ENCODE data around the gene TMPO. TPM values are rescaled to one million over a fixed set of nuclear protein-coding genes. Genes with fewer than 3 reads are reported as not detected.
A peak's percentile ranks its signal among the peaks of the same experiment; 100 is the strongest.

TMPO gene
- total RNA-seq, 1 experiment from 2014 or later, result 124 TPM

- 0 out of 2 replicates have a peak, but pooled peaks have one; percentile 59 for ATAC-seq
Observed at GRCh38 chr12:98572010-98572409, 56.6 kb downstream of the TMPO start.

DNA sequence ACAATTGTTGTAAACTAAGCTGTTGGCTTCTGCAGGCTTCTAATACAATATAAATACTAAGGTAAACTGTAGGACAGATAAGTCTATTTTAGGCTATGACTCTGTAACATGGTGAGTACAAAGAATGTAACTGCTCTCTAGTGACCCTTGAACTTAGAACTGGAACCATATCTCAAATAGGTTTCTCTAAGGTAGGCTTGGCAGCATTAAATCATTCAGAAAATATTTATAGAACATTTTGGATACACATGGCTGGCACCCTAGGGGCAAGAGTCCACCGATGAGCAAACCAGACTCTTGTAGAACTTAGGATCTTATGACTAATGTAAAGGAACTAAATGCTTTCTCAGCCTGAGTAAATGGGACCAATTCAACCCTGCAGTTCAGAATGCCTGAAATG, 58.7 kb downstream of the TMPO start:
- no peaks in the 10 kb centered on the region for H3K9me3 ChIP-seq (ENCODE audit: control insufficient read depth, insufficient read depth, low read depth, low read length)
- no peak overlapping the region for H3K27ac ChIP-seq (ENCODE audit: low read length)
- peaks cover 4% of the 10 kb centered on the region; the same call in 1 of the 2 replicates for H3K4me1 ChIP-seq (ENCODE audit: control insufficient read depth, insufficient read depth, low read length)
- CTCF ChIA-PET, result no interaction called here
- no peaks in the 10 kb centered on the region for H3K36me3 ChIP-seq (ENCODE audit: control insufficient read depth, insufficient read depth, low read length)
- TF ChIP-seq POLR2AphosphoS5 (IDR thresholded peaks at IDR 0.05; ENCODE audit: low read depth, low read length), result no peak
- TF ChIP-seq, protein P1, sequence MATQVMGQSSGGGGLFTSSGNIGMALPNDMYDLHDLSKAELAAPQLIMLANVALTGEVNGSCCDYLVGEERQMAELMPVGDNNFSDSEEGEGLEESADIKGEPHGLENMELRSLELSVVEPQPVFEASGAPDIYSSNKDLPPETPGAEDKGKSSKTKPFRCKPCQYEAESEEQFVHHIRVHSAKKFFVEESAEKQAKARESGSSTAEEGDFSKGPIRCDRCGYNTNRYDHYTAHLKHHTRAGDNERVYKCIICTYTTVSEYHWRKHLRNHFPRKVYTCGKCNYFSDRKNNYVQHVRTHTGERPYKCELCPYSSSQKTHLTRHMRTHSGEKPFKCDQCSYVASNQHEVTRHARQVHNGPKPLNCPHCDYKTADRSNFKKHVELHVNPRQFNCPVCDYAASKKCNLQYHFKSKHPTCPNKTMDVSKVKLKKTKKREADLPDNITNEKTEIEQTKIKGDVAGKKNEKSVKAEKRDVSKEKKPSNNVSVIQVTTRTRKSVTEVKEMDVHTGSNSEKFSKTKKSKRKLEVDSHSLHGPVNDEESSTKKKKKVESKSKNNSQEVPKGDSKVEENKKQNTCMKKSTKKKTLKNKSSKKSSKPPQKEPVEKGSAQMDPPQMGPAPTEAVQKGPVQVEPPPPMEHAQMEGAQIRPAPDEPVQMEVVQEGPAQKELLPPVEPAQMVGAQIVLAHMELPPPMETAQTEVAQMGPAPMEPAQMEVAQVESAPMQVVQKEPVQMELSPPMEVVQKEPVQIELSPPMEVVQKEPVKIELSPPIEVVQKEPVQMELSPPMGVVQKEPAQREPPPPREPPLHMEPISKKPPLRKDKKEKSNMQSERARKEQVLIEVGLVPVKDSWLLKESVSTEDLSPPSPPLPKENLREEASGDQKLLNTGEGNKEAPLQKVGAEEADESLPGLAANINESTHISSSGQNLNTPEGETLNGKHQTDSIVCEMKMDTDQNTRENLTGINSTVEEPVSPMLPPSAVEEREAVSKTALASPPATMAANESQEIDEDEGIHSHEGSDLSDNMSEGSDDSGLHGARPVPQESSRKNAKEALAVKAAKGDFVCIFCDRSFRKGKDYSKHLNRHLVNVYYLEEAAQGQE (IDR thresholded peaks at IDR 0.05; ENCODE audit: insufficient read depth in 1 of 2, low read depth in 2 of 2, low read length in 1 of 2), result no peak
- no peak for TF ChIP-seq TCF7L2 (IDR thresholded peaks at IDR 0.05; ENCODE audit: low read depth, low read length)
- TF ChIP-seq, protein P2, sequence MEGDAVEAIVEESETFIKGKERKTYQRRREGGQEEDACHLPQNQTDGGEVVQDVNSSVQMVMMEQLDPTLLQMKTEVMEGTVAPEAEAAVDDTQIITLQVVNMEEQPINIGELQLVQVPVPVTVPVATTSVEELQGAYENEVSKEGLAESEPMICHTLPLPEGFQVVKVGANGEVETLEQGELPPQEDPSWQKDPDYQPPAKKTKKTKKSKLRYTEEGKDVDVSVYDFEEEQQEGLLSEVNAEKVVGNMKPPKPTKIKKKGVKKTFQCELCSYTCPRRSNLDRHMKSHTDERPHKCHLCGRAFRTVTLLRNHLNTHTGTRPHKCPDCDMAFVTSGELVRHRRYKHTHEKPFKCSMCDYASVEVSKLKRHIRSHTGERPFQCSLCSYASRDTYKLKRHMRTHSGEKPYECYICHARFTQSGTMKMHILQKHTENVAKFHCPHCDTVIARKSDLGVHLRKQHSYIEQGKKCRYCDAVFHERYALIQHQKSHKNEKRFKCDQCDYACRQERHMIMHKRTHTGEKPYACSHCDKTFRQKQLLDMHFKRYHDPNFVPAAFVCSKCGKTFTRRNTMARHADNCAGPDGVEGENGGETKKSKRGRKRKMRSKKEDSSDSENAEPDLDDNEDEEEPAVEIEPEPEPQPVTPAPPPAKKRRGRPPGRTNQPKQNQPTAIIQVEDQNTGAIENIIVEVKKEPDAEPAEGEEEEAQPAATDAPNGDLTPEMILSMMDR (IDR thresholded peaks at IDR 0.05), result no peak
- TF ChIP-seq SIN3A (IDR thresholded peaks at IDR 0.05; ENCODE audit: borderline replicate concordance, insufficient read depth, low read depth, low read length), result no peak
- POLR2A ChIA-PET, result interaction anchor here (0.7 kb wide), 1 partner anchor 70 kb away, joined by 4 read pairs; no protein-coding TSS in a partner anchor
- in situ Hi-C loops (cut with HindIII; ENCODE audit: low pct_unique_long_range_greater_than_20kb, low sequenced_read_pairs) (no loop called here), intact Hi-C loops (cut with micrococcal nuclease; ENCODE audit: unreplicated experiment) (no loop called here)
- no TSS peak for BruUV-seq (replicated peaks)
- no peak for ATAC-seq
- DNase-seq (ENCODE audit: low read depth, low spot score), result no peak
- no peaks in the 10 kb centered on the region for H3K27me3 ChIP-seq (ENCODE audit: control insufficient read depth, insufficient read depth, low read length)
- no peak overlapping the region for H3K4me3 ChIP-seq (ENCODE audit: low read depth in 2 of 2, low read length in 2 of 2)

More at GRCh38 chr12:98572010-98572409, 56.6 kb downstream of the TMPO start:
- TF ChIP-seq POLR2AphosphoS5 (IDR thresholded peaks at IDR 0.05; ENCODE audit: low read depth, low read length) (no peak), TCF7L2 (IDR thresholded peaks at IDR 0.05; ENCODE audit: low read depth, low read length) (no peak)
- TF ChIP-seq, protein P2 (IDR thresholded peaks at IDR 0.05), result peak; percentile 71
- Histone ChIP-seq H3K4me1 (ENCODE audit: control insufficient read depth, insufficient read depth, low read length) (no peaks in the 10 kb centered on the region), H3K27ac (ENCODE audit: low read length) (no peak overlapping the region), H3K27me3 (ENCODE audit: control insufficient read depth, insufficient read depth, low read length) (no peaks in the 10 kb centered on the region), H3K36me3 (ENCODE audit: control insufficient read depth, insufficient read depth, low read length) (no peaks in the 10 kb centered on the region), H3K4me3 (ENCODE audit: low read depth in 2 of 2, low read length in 2 of 2) (no peak overlapping the region), H3K9me3 (ENCODE audit: control insufficient read depth, insufficient read depth, low read depth, low read length) (no peaks in the 10 kb centered on the region)
- no peak for DNase-seq (ENCODE audit: low read depth, low spot score)
- ChIA-PET CTCF (interaction anchor here (0.6 to 1.0 kb wide), 4 partner anchors 9 to 1041 kb away, joined by 3 to 4 read pairs (median 4); partner anchors contain the start of gene SLC25A3), POLR2A (no interaction called here)
- intact Hi-C loops (cut with micrococcal nuclease; ENCODE audit: unreplicated experiment) (no loop called here), in situ Hi-C loops (cut with HindIII; ENCODE audit: low pct_unique_long_range_greater_than_20kb, low sequenced_read_pairs) (no loop called here)
- no TSS peak for BruUV-seq (replicated peaks)
